WTC11 (cell line): Measurements from ENCODE around the gene CNOT10. TPM values are rescaled to one million over a fixed set of nuclear protein-coding genes. Genes with fewer than 3 reads are reported as not detected.
"Not testable (repeated sequence)": the region's sequence is repeated elsewhere in the genome, so short reads cannot be mapped to it uniquely, and the experiment has no call there.

Experiments used
- ATAC-seq: fragments of 200-7000 bp; cut with Tn5 transposase; 2 replicates; pipeline ENCODE4 v1.10.0; 2021; ENCODE audit warnings: mild to moderate bottlenecking, moderate library complexity
- CTCF ChIA-PET: fragments of 300-600 bp; sonication (Branson Sonifier 250); formaldehyde crosslinking; loops from one replicate; lab custom pipeline; 2021; ENCODE audit warnings: antibody characterized with exemption; lab: Charles Lee
- POLR2A ChIA-PET: fragments of 350-600 bp; sonication (Branson Sonifier 250); formaldehyde crosslinking; loops from one replicate; lab custom pipeline; 2021; ENCODE audit warnings: antibody characterized with exemption; lab: Charles Lee
- DNase-seq: peaks from one replicate; pipeline ENCODE4 v3.0.0; 2021; ENCODE audit warnings: low spot score
- H3K27ac Mint-ChIP-seq: 2 replicates; pipeline ENCODE4 v1.8.0; 2021; ENCODE audit warnings: mixed read lengths
- H3K27me3 Mint-ChIP-seq: 2 replicates; pipeline ENCODE4 v1.8.0; 2021; ENCODE audit warnings: low read depth, mild to moderate bottlenecking, moderate library complexity, mixed read lengths
- H3K36me3 Mint-ChIP-seq: 2 replicates; pipeline ENCODE4 v1.8.0; 2021; ENCODE audit warnings: mixed read lengths
- H3K4me1 Mint-ChIP-seq: 2 replicates; pipeline ENCODE4 v1.8.0; 2022; ENCODE audit warnings: mixed read lengths
- H3K4me3 Mint-ChIP-seq: 2 replicates; pipeline ENCODE4 v1.8.0; 2021; ENCODE audit warnings: mild to moderate bottlenecking, moderate library complexity, mixed read lengths
- H3K9me3 Mint-ChIP-seq: 2 replicates; pipeline ENCODE4 v1.8.0; 2021; ENCODE audit warnings: mixed read lengths
- AR ChIP-seq: fragments of 250-450 bp; sonication (Bioruptor Pico); IDR thresholded peaks from 2 replicates; pipeline ENCODE4 v1.9.0; 2021; ENCODE audit warnings: mild to moderate bottlenecking
- ETV6 ChIP-seq: sonication (generic); formaldehyde crosslinking; IDR thresholded peaks from 2 replicates; pipeline ENCODE4 v1.8.1; 2022; ENCODE audit warnings: mild to moderate bottlenecking, missing genetic modification reagents
- FOXK1 ChIP-seq: sonication (generic); formaldehyde crosslinking; IDR thresholded peaks from 2 replicates; pipeline ENCODE4 v1.8.0; 2022; ENCODE audit warnings: mild to moderate bottlenecking, moderate library complexity, missing genetic modification reagents
- HMGA2 ChIP-seq: fragments of 250-450 bp; sonication (Bioruptor Pico); IDR thresholded peaks from 2 replicates; pipeline ENCODE4 v1.4.0; 2021; ENCODE audit warnings: mild to moderate bottlenecking, moderate library complexity
- NFE2L1 ChIP-seq: sonication (generic); formaldehyde crosslinking; IDR thresholded peaks from 2 replicates; pipeline ENCODE4 v1.8.1; 2023; ENCODE audit warnings: missing genetic modification reagents
- OVOL2 ChIP-seq: fragments of 250-450 bp; sonication (Bioruptor Pico); IDR thresholded peaks from 2 replicates; pipeline ENCODE4 v1.9.0; 2021; ENCODE audit warnings: mild to moderate bottlenecking, borderline replicate concordance
- RORB ChIP-seq: fragments of 250-450 bp; sonication (Bioruptor Pico); IDR thresholded peaks from 2 replicates; pipeline ENCODE4 v1.9.0; 2021; ENCODE audit warnings: mild to moderate bottlenecking
- ZNF396 ChIP-seq: fragments of 250-450 bp; sonication (Bioruptor Pico); IDR thresholded peaks from 2 replicates; pipeline ENCODE4 v1.8.0; 2021; ENCODE audit warnings: mild to moderate bottlenecking, moderate library complexity, borderline replicate concordance
- total RNA-seq: library from RNA; stranded (reverse); gene quantifications from 3 replicates; pipeline ENCODE4 v1.2.3, GENCODE V29; 2021
- TF ChIP-seq, protein P1 (sequence below): sonication (generic); formaldehyde crosslinking; IDR thresholded peaks from 2 replicates; pipeline ENCODE4 v1.8.1; 2022; ENCODE audit warnings: low read depth, mild to moderate bottlenecking, moderate library complexity, missing genetic modification reagents, borderline replicate concordance
- TF ChIP-seq, protein P2 (sequence below): sonication (generic); formaldehyde crosslinking; IDR thresholded peaks from 2 replicates; pipeline ENCODE4 v1.8.1; 2022; ENCODE audit warnings: low read depth, missing genetic modification reagents, borderline replicate concordance
- TF ChIP-seq, protein P3 (sequence below): fragments of 200-600 bp; IDR thresholded peaks from 2 replicates; pipeline ENCODE4 v1.8.0; 2022; ENCODE audit warnings: antibody characterized with exemption

Gene CNOT10
- total RNA-seq, 1 experiment from 2014 or later = 38.7 TPM

DNA sequence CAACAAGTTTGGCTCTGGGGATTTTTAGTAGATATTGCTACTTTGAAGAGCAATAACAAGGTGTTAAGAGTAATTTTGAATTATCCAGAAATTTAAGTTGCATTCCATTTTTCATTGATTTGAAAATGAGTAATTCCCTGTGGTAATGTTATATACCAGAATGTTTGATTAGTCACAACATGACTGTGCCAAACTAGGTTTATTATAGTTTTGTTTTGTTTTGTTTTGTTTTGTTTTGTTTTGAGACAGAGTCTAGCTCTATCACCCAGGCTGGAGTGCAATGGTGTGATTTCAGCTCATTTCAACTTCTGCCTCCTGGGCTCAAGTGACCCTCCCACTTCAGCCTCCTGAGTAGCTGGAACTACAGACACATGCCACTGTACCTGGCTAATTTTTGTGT is 40.7 kb downstream of the CNOT10 start:
- H3K27ac Mint-ChIP-seq = peak overlapping the region; percentile 36; the same call in 1 of the 2 replicates
- H3K9me3 Mint-ChIP-seq = no peaks in the 10 kb centered on the region
- TF ChIP-seq AR (CRISPR knock-in tag) (no peak), NFE2L1 (no peak), HMGA2 (CRISPR knock-in tag) (no peak)
- TF ChIP-seq, protein P1, sequence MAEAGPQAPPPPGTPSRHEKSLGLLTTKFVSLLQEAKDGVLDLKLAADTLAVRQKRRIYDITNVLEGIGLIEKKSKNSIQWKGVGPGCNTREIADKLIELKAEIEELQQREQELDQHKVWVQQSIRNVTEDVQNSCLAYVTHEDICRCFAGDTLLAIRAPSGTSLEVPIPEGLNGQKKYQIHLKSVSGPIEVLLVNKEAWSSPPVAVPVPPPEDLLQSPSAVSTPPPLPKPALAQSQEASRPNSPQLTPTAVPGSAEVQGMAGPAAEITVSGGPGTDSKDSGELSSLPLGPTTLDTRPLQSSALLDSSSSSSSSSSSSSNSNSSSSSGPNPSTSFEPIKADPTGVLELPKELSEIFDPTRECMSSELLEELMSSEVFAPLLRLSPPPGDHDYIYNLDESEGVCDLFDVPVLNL (CRISPR knock-in tag) = no peak
- TF ChIP-seq, protein P2, sequence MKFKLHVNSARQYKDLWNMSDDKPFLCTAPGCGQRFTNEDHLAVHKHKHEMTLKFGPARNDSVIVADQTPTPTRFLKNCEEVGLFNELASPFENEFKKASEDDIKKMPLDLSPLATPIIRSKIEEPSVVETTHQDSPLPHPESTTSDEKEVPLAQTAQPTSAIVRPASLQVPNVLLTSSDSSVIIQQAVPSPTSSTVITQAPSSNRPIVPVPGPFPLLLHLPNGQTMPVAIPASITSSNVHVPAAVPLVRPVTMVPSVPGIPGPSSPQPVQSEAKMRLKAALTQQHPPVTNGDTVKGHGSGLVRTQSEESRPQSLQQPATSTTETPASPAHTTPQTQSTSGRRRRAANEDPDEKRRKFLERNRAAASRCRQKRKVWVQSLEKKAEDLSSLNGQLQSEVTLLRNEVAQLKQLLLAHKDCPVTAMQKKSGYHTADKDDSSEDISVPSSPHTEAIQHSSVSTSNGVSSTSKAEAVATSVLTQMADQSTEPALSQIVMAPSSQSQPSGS (CRISPR knock-in tag) = no peak
- peaks cover 13% of the 10 kb centered on the region for H3K4me1 Mint-ChIP-seq
- ChIA-PET POLR2A (no interaction called here), CTCF (no interaction called here)
- no peak overlapping the region for H3K4me3 Mint-ChIP-seq
- peaks cover 38% of the 10 kb centered on the region for H3K36me3 Mint-ChIP-seq
- no peaks in the 10 kb centered on the region for H3K27me3 Mint-ChIP-seq
- DNase-seq = no peak
- no peak for ATAC-seq

DNA sequence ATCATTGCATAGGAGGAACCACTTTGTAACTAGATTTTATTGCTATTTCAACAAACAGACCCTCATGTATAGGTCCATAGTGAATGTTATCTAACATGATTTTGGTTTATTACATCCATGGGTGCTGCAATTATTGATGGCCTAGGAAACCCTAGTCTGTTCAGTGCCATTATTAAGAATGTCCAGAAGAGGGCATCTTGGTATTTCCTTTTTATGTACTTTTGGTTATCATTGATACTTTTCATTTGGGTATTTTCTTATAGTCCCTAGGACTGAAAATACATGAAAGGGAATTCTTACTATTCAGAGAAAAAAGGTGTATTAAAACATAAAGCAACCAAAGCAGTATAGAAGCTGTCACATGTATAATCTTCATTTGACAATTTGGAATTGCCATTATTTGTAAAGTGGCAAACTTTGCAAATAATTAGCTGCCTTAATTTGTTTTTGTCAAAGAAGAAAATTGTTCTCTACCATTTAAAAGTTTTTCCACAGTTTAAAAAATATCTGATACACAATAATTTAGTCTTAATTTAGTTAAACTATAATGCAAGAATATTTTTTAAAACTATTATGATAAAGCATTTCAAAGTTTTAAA is 48.7 kb downstream of the CNOT10 start:
- H3K36me3 Mint-ChIP-seq = peaks cover 37% of the 10 kb centered on the region
- TF ChIP-seq, protein P3, sequence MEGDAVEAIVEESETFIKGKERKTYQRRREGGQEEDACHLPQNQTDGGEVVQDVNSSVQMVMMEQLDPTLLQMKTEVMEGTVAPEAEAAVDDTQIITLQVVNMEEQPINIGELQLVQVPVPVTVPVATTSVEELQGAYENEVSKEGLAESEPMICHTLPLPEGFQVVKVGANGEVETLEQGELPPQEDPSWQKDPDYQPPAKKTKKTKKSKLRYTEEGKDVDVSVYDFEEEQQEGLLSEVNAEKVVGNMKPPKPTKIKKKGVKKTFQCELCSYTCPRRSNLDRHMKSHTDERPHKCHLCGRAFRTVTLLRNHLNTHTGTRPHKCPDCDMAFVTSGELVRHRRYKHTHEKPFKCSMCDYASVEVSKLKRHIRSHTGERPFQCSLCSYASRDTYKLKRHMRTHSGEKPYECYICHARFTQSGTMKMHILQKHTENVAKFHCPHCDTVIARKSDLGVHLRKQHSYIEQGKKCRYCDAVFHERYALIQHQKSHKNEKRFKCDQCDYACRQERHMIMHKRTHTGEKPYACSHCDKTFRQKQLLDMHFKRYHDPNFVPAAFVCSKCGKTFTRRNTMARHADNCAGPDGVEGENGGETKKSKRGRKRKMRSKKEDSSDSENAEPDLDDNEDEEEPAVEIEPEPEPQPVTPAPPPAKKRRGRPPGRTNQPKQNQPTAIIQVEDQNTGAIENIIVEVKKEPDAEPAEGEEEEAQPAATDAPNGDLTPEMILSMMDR = peak; percentile 54
- TF ChIP-seq OVOL2 (CRISPR knock-in tag) = no peak
- H3K9me3 Mint-ChIP-seq = no peaks in the 10 kb centered on the region
- H3K4me3 Mint-ChIP-seq = no peak overlapping the region
- ATAC-seq = peak; percentile 40; the same call in 1 of the 2 replicates
- ChIA-PET POLR2A (interaction anchor here (0.5 kb wide), 1 partner anchor 201 kb away, joined by 4 read pairs; no protein-coding TSS in a partner anchor), CTCF (interaction anchor here (0.6 kb wide), 2 partner anchors 201 to 214 kb away, joined by 3 read pairs; no protein-coding TSS in a partner anchor)
- peaks cover 29% of the 10 kb centered on the region for H3K4me1 Mint-ChIP-seq
- no peaks in the 10 kb centered on the region for H3K27me3 Mint-ChIP-seq
- DNase-seq = no peak
- H3K27ac Mint-ChIP-seq = no peak overlapping the region

DNA sequence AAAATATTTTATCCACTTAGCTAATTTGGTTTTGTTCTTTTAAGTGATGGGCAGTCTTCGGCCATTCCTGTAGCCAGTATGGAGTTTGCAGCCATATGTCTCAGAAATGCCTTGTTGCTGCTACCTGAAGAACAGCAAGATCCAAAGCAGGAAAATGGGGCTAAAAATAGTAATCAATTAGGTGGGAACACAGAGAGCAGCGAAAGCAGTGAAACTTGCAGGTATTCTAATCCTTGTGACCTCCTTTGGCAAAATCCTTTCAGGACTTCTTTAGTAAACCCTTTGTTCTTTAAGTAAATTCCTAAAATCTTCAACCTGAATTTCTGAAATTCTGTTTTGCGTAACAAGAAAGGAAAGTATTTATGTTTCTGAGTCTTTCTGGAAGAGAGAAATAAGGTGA is 49.8 kb downstream of the CNOT10 start:
- POLR2A ChIA-PET = interaction anchor here (0.6 to 0.8 kb wide), 2 partner anchors 82 to 96 kb away, joined by 3 to 4 read pairs; no protein-coding TSS in a partner anchor
- Mint-ChIP-seq H3K9me3 (no peaks in the 10 kb centered on the region), H3K4me3 (no peak overlapping the region), H3K27me3 (no peaks in the 10 kb centered on the region), H3K4me1 (peaks cover 24% of the 10 kb centered on the region)
- CTCF ChIA-PET = interaction anchor here (0.5 to 1.3 kb wide), 5 partner anchors 38 to 205 kb away, joined by 3 to 6 read pairs (median 3); no protein-coding TSS in a partner anchor
- DNase-seq = no peak
- ATAC-seq = peak; percentile 72
- no peak for TF ChIP-seq RORB (CRISPR knock-in tag)
- no peak for TF ChIP-seq ETV6 (CRISPR knock-in tag)
- TF ChIP-seq ZNF396 (CRISPR knock-in tag) = no peak
- TF ChIP-seq FOXK1 (CRISPR knock-in tag) = no peak
- TF ChIP-seq, all 79 proteins: peak for 0
- Mint-ChIP-seq H3K36me3 (peaks cover 42% of the 10 kb centered on the region), H3K27ac (peak overlapping the region; percentile 88)

DNA sequence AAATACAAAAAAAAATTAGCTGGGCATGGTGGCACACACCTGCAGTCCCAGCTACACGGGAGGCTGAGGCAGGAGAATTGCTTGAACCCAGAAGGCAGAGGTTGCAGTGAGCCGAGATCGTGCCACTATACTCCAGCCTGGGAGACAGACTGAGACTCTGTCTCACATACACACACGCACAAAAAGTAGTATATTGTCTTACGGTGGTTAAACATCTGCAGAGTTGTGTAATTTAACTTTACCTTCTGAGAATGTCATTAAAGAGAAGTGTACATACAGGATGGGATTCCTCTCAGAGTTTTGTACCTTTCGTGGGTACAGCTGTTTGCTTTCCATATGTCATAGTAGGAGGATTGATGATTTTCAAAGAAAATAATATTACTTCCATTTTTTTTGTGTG is 58.5 kb downstream of the CNOT10 start:
- not testable (repeated sequence) for ATAC-seq, DNase-seq, H3K4me1 Mint-ChIP-seq, H3K4me3 Mint-ChIP-seq, H3K27ac Mint-ChIP-seq, H3K27me3 Mint-ChIP-seq
- CTCF ChIA-PET = interaction anchor here (0.7 kb wide), 2 partner anchors 129 to 331 kb away, joined by 4 read pairs; no protein-coding TSS in a partner anchor
- Mint-ChIP-seq H3K36me3 (peaks cover 46% of the 10 kb centered on the region), H3K9me3 (peaks cover 12% of the 10 kb centered on the region)
- POLR2A ChIA-PET = interaction anchor here (0.7 kb wide), 1 partner anchor 58 kb away, joined by 5 read pairs; no protein-coding TSS in a partner anchor
